GM12878 (cell line): ENCODE measurements around the gene SSRP1. TPM values are rescaled to one million over a fixed set of nuclear protein-coding genes. Genes with fewer than 3 reads are reported as not detected.

Experiments used
- ATAC-seq: fragments of 200-7000 bp; cut with Tn5 transposase; 3 replicates; pipeline ENCODE4 v1.9.1; 2020; ENCODE audit warnings: mild to moderate bottlenecking, moderate library complexity
- BruUV-seq: library from RNA; stranded (reverse); fragments of 400-500 nt; replicated peaks from 2 replicates; lab custom pipeline; 2021; lab: Mats Ljungman, UMichigan
- CTCF ChIA-PET: fragments of 300-600 bp; sonication (Branson Sonifier 250); formaldehyde crosslinking; extraction: SDS; loops from one replicate; lab custom pipeline; 2021; ENCODE audit warnings: inconsistent platforms; lab: Yijun Ruan, JAX
- POLR2A ChIA-PET: fragments of 350-600 bp; formaldehyde crosslinking; extraction: SDS; loops from one replicate; lab custom pipeline; 2021; ENCODE audit warnings: inconsistent platforms; lab: Charles Lee
- RAD21 ChIA-PET: fragments of 300-600 bp; sonication (Branson Sonifier 250); formaldehyde crosslinking; loops from one replicate; lab custom pipeline; 2023; ENCODE audit warnings: antibody characterized with exemption; ENCODE audit not compliant: unreplicated experiment; lab: Charles Lee
- SMC1A ChIA-PET: fragments of 300-600 bp; sonication (Branson Sonifier 250); formaldehyde crosslinking; loops from one replicate; lab custom pipeline; 2023; ENCODE audit not compliant: unreplicated experiment, uncharacterized antibody; lab: Charles Lee
- DNase-seq: peaks from one replicate; pipeline ENCODE4 v3.0.0-alpha.2; 2011; ENCODE audit warnings: low read depth, low spot score
- FAIRE-seq: peaks from 3 replicates; lab custom pipeline; 2011; peaks lifted over from hg19 to GRCh38; lab: Jason Lieb, UNC
- H2AFZ ChIP-seq: 2 replicates; pipeline ENCODE4 v1.6.0; 2011; ENCODE audit warnings: low read depth, low read length, control low read depth; ENCODE audit not compliant: control insufficient read depth
- H3K27ac ChIP-seq: 2 replicates; pipeline ENCODE4 v1.5.1; 2011; ENCODE audit warnings: control low read depth; ENCODE audit not compliant: control insufficient read depth, insufficient read depth
- H3K27me3 ChIP-seq, 2 experiments: replicated peaks in 1 of 2; 2 replicates each; pipeline versions ENCODE4 v1.6.0 to v1.6.1; 2011; ENCODE audit warnings: low read length in 1 of 2; ENCODE audit not compliant: control insufficient read depth in 2 of 2, insufficient read depth in 2 of 2
- H3K36me3 ChIP-seq, 2 experiments: 2 replicates each; pipeline ENCODE4 v1.5.1; 2011; ENCODE audit warnings: low read length in 1 of 2; ENCODE audit not compliant: control insufficient read depth in 2 of 2, insufficient read depth in 2 of 2
- H3K4me1 ChIP-seq: 2 replicates; pipeline ENCODE4 v1.6.1; 2011; ENCODE audit warnings: mild to moderate bottlenecking, low read length, moderate library complexity, mixed read lengths; ENCODE audit not compliant: control insufficient read depth, insufficient read depth
- H3K4me2 ChIP-seq: 2 replicates; pipeline ENCODE4 v1.6.0; 2011; ENCODE audit warnings: control low read depth; ENCODE audit not compliant: control insufficient read depth, insufficient read depth
- H3K4me3 ChIP-seq: fragments of 200-600 bp; sonication (generic); 2 replicates; pipeline ENCODE4 v1.5.1; 2016
- H3K79me2 ChIP-seq: 2 replicates; pipeline ENCODE4 v1.6.0; 2011; ENCODE audit warnings: low read length; ENCODE audit not compliant: control insufficient read depth, insufficient read depth
- H3K9ac ChIP-seq: 2 replicates; pipeline ENCODE4 v1.8.0; 2011; ENCODE audit warnings: low read length, control low read depth, mixed read lengths; ENCODE audit not compliant: control insufficient read depth, insufficient read depth
- H3K9me3 ChIP-seq: replicated peaks from 3 replicates; pipeline ENCODE4 v1.5.1; 2011; ENCODE audit warnings: mild to moderate bottlenecking, low read length; ENCODE audit not compliant: control insufficient read depth, insufficient read depth
- H4K20me1 ChIP-seq: 2 replicates; pipeline ENCODE4 v1.6.0; 2011; ENCODE audit not compliant: control insufficient read depth, insufficient read depth
- BACH1 ChIP-seq: fragments of 450-650 bp; IDR thresholded peaks from 2 replicates; pipeline ENCODE4 v1.6.1; 2017; ENCODE audit warnings: mild to moderate bottlenecking, borderline replicate concordance
- FOS ChIP-seq: IDR thresholded peaks from 3 replicates; pipeline ENCODE4 v1.6.1; 2011; ENCODE audit warnings: borderline replicate concordance; ENCODE audit not compliant: insufficient read length; ENCODE audit errors: extremely low read depth
- HCFC1 ChIP-seq: fragments of 150-350 bp; IDR thresholded peaks from 2 replicates; pipeline ENCODE4 v1.6.1; 2014; ENCODE audit warnings: low read length
- HDGF ChIP-seq: fragments of 450-650 bp; IDR thresholded peaks from 2 replicates; pipeline ENCODE4 v1.6.1; 2016; ENCODE audit warnings: antibody characterized with exemption
- MTA3 ChIP-seq: IDR thresholded peaks from 2 replicates; pipeline ENCODE4 v1.6.1; 2012; ENCODE audit warnings: low read length, inconsistent platforms, borderline replicate concordance
- MXI1 ChIP-seq: fragments of 150-350 bp; IDR thresholded peaks from 2 replicates; pipeline ENCODE4 v1.6.1; 2011; ENCODE audit warnings: low read depth, mild to moderate bottlenecking, inconsistent platforms, low read length, improper control_type of control experiment
- RAD51 ChIP-seq: fragments of 450-650 bp; IDR thresholded peaks from 2 replicates; pipeline ENCODE4 v1.6.1; 2016; ENCODE audit warnings: moderate library complexity, mild to moderate bottlenecking, inconsistent platforms
- TCF7 ChIP-seq: IDR thresholded peaks from 2 replicates; pipeline ENCODE4 v1.6.1; 2014; ENCODE audit warnings: antibody characterized with exemption, borderline replicate concordance
- YBX1 ChIP-seq: fragments of 450-650 bp; IDR thresholded peaks from 2 replicates; pipeline ENCODE4 v1.6.1; 2016; ENCODE audit warnings: antibody characterized with exemption
- ZNF592 ChIP-seq: fragments of 450-650 bp; IDR thresholded peaks from 2 replicates; pipeline ENCODE4 v1.6.1; 2017; ENCODE audit warnings: mild to moderate bottlenecking, moderate library complexity
- ZNF687 ChIP-seq: fragments of 450-650 bp; IDR thresholded peaks from 2 replicates; pipeline ENCODE4 v1.6.1; 2017; ENCODE audit warnings: mild to moderate bottlenecking, moderate library complexity
- WGBS: methylation state at CpG from one replicate; pipeline ENCODE4 v1.1.6; 2016; ENCODE audit warnings: low lambda C conversion rate; ENCODE audit not compliant: insufficient replicate concordance, insufficient coverage; ENCODE audit errors: missing lambda C conversion rate; 5-methylcytosine and 5-hydroxymethylcytosine counted together
- in situ Hi-C: fragments of 300-500 bp; cut with MboI; formaldehyde crosslinking; loops from 9 replicates; pipeline ENCODE4 v1.14.3; 2018; ENCODE audit warnings: mixed read lengths
- intact Hi-C: fragments of 100-400 bp; cut with micrococcal nuclease; formaldehyde crosslinking; loops from one replicate; pipeline ENCODE4 v1.14.2; 2022; ENCODE audit not compliant: unreplicated experiment
- polyA plus RNA-seq, 11 experiments: library from polyadenylated mRNA; depleted of rRNA in 4 of 11; unstranded in 6 of 11; stranded (reverse) in 5 of 11; fragments of >200 nt; fragmentation: Nextera tagmentation in 4 of 11; fragmentation: Illumina TruSeq in 1 of 11; extraction: Ambion mirVana in 4 of 11; extraction: Trizol in 1 of 11; gene quantifications; 1 replicate in 1 of 11; 2 replicates in 10 of 11; pipeline versions ENCODE4 v1.2.1 to v1.2.3, GENCODE V29; 2011 to 2016; ENCODE audit warnings: inconsistent platforms in 2 of 11, missing spikeins in 2 of 11, low read depth in 1 of 11
- total RNA-seq, 4 experiments: library from RNA; depleted of rRNA in 3 of 4; stranded (reverse); fragments of >200 nt in 3 of 4; fragmentation: Illumina TruSeq in 1 of 4; extraction: Trizol in 1 of 4; gene quantifications; 2 replicates each; pipeline versions ENCODE4 v1.2.1 to v1.2.3, GENCODE V29; 2013 to 2021
- TF ChIP-seq, protein P1 (sequence below): IDR thresholded peaks from 2 replicates; pipeline ENCODE4 v1.6.1; 2012; ENCODE audit warnings: improper control_type of control experiment, low read depth, low read length; ENCODE audit not compliant: insufficient replicate concordance

SSRP1 gene
- total and polyA plus RNA-seq, 10 of the 15 experiments (the other 5 are each of a cell fraction or from before 2014, with no cell fraction given), result 73.6 to 279 (median 138) TPM

DNA sequence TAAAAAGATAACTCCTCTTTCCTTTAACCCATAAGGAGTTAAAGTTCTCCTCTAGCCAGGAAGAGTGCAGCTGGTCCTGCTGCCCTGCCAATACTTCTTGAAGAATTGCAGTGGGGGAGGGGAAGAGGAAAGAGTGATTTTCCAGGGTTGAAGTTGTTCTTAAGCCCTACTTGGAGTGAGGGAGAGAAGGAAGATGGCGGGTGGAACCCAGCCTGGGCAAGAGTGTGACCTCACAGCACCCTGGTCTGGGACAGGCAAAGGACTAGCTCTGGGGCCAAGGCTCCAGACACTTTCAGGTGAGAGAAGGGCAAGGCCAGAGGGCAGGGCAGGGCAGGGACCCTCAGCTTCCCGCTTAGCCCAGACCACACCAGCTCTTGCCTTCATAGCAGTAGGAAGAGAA is 17.5 kb downstream of the SSRP1 start:
- Histone ChIP-seq H2AFZ (no peak overlapping the region), H4K20me1 (no peaks in the 10 kb centered on the region), H3K36me3 (peaks cover under 1 to 2% of the 10 kb centered on the region in 2 experiments; a peak in 2 of 4 replicates), H3K4me1 (no peaks in the 10 kb centered on the region; the same call in 1 of the 2 replicates), H3K27me3 (no peaks in the 10 kb centered on the region), H3K9me3 (no peaks in the 10 kb centered on the region), H3K9ac (no peak overlapping the region), H3K27ac (no peak overlapping the region), H3K79me2 (no peaks in the 10 kb centered on the region), H3K4me3 (no peak overlapping the region), H3K4me2 (no peak overlapping the region)
- intact Hi-C loops (no loop called here), in situ Hi-C loops (no loop called here)
- no peak for DNase-seq
- CTCF ChIA-PET, result no interaction called here
- FAIRE-seq, result no peak
- RAD21 ChIA-PET, result no interaction called here
- 86% methylated on average over 2 of the region's 2 CpGs for WGBS
- POLR2A ChIA-PET, result no interaction called here
- no TSS peak for BruUV-seq
- SMC1A ChIA-PET, result no interaction called here
- ATAC-seq, result no peak
- TF ChIP-seq HCFC1 (no peak), BACH1 (no peak), YBX1 (no peak), MTA3 (no peak), MXI1 (no peak), ZNF592 (no peak), FOS (no peak), HDGF (no peak), RAD51 (no peak), TCF7 (no peak), ZNF687 (no peak)
- TF ChIP-seq, protein P1, sequence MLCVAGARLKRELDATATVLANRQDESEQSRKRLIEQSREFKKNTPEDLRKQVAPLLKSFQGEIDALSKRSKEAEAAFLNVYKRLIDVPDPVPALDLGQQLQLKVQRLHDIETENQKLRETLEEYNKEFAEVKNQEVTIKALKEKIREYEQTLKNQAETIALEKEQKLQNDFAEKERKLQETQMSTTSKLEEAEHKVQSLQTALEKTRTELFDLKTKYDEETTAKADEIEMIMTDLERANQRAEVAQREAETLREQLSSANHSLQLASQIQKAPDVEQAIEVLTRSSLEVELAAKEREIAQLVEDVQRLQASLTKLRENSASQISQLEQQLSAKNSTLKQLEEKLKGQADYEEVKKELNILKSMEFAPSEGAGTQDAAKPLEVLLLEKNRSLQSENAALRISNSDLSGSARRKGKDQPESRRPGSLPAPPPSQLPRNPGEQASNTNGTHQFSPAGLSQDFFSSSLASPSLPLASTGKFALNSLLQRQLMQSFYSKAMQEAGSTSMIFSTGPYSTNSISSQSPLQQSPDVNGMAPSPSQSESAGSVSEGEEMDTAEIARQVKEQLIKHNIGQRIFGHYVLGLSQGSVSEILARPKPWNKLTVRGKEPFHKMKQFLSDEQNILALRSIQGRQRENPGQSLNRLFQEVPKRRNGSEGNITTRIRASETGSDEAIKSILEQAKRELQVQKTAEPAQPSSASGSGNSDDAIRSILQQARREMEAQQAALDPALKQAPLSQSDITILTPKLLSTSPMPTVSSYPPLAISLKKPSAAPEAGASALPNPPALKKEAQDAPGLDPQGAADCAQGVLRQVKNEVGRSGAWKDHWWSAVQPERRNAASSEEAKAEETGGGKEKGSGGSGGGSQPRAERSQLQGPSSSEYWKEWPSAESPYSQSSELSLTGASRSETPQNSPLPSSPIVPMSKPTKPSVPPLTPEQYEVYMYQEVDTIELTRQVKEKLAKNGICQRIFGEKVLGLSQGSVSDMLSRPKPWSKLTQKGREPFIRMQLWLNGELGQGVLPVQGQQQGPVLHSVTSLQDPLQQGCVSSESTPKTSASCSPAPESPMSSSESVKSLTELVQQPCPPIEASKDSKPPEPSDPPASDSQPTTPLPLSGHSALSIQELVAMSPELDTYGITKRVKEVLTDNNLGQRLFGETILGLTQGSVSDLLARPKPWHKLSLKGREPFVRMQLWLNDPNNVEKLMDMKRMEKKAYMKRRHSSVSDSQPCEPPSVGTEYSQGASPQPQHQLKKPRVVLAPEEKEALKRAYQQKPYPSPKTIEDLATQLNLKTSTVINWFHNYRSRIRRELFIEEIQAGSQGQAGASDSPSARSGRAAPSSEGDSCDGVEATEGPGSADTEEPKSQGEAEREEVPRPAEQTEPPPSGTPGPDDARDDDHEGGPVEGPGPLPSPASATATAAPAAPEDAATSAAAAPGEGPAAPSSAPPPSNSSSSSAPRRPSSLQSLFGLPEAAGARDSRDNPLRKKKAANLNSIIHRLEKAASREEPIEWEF, result no peak
